ENCODE measurements around the gene STRADB.
A peak's percentile ranks its signal among the peaks of the same experiment; 100 is the strongest.

STRADB gene

GRCh38 chr2:201413552-201413951, 38.0 kb upstream of the STRADB start:
- peak overlapping the region; percentile 46 for H3K4me3 ChIP-seq (ENCODE audit: low read length)
- peak overlapping the region; percentile 32; the same call in 1 of the 2 replicates for H3K27ac ChIP-seq (ENCODE audit: low read depth, low read length)
- peak overlapping the region; percentile 62 for H3K4me2 ChIP-seq (ENCODE audit: low read length)
- H3K4me1 ChIP-seq (ENCODE audit: control insufficient read depth, low read length), result peaks cover 26% of the 10 kb centered on the region
- TF ChIP-seq CTCF (IDR thresholded peaks at IDR 0.05; ENCODE audit: low read depth, low read length, poor library complexity, severe bottlenecking) (no peak), EZH2phosphoT487 (IDR thresholded peaks at IDR 0.05; ENCODE audit: borderline replicate concordance, low read length) (no peak)
- H3K9me2 ChIP-seq (replicated peaks; ENCODE audit: control insufficient read depth, low read length), result no peaks in the 10 kb centered on the region
- H4K20me1 ChIP-seq (ENCODE audit: control insufficient read depth, insufficient read depth, low read depth, low read length), result no peaks in the 10 kb centered on the region
- no peaks in the 10 kb centered on the region for H3K27me3 ChIP-seq (ENCODE audit: control insufficient read depth, low read length)
- H3K36me3 ChIP-seq (ENCODE audit: control insufficient read depth, low read length), result no peaks in the 10 kb centered on the region
- peaks cover 18% of the 10 kb centered on the region for H3K79me2 ChIP-seq (ENCODE audit: control insufficient read depth, low read length)
- H3F3A ChIP-seq (ENCODE audit: control insufficient read depth, insufficient read depth), result no peaks in the 10 kb centered on the region
- no peaks in the 10 kb centered on the region for H3K9me3 ChIP-seq (ENCODE audit: control insufficient read depth, insufficient read depth, low read length)

GRCh38 chr2:201414099-201415023, 37.2 kb upstream of the STRADB start:
- Histone ChIP-seq H3K9me2 (replicated peaks; ENCODE audit: control insufficient read depth, low read length) (no peaks in the 10 kb centered on the region), H3F3A (ENCODE audit: control insufficient read depth, insufficient read depth) (no peaks in the 10 kb centered on the region), H3K9me3 (ENCODE audit: control insufficient read depth, insufficient read depth, low read length) (no peaks in the 10 kb centered on the region), H4K20me1 (ENCODE audit: control insufficient read depth, insufficient read depth, low read depth, low read length) (no peaks in the 10 kb centered on the region), H3K27me3 (ENCODE audit: control insufficient read depth, low read length) (no peaks in the 10 kb centered on the region), H3K4me1 (ENCODE audit: control insufficient read depth, low read length) (peaks cover 26% of the 10 kb centered on the region), H3K4me3 (ENCODE audit: low read length) (peak overlapping the region; percentile 46), H3K79me2 (ENCODE audit: control insufficient read depth, low read length) (peaks cover 18% of the 10 kb centered on the region), H3K27ac (ENCODE audit: low read depth, low read length) (peak overlapping the region; percentile 32), H3K36me3 (ENCODE audit: control insufficient read depth, low read length) (no peaks in the 10 kb centered on the region), H3K4me2 (ENCODE audit: low read length) (peak overlapping the region; percentile 62)
- no peak for TF ChIP-seq EZH2phosphoT487 (IDR thresholded peaks at IDR 0.05; ENCODE audit: borderline replicate concordance, low read length)
- no peak for TF ChIP-seq CTCF (IDR thresholded peaks at IDR 0.05; ENCODE audit: low read depth, low read length, poor library complexity, severe bottlenecking)

GRCh38 chr2:201415149-201415548, 36.4 kb upstream of the STRADB start:
- no peak overlapping the region for H3K4me3 ChIP-seq (ENCODE audit: low read length)
- H3K36me3 ChIP-seq (ENCODE audit: control insufficient read depth, low read length), result no peaks in the 10 kb centered on the region; the same call in 1 of the 2 replicates
- peaks cover 18% of the 10 kb centered on the region for H3K79me2 ChIP-seq (ENCODE audit: control insufficient read depth, low read length)
- no peaks in the 10 kb centered on the region for H3F3A ChIP-seq (ENCODE audit: control insufficient read depth, insufficient read depth)
- H4K20me1 ChIP-seq (ENCODE audit: control insufficient read depth, insufficient read depth, low read depth, low read length), result no peaks in the 10 kb centered on the region
- H3K27me3 ChIP-seq (ENCODE audit: control insufficient read depth, low read length), result no peaks in the 10 kb centered on the region
- H3K4me1 ChIP-seq (ENCODE audit: control insufficient read depth, low read length), result peaks cover 26% of the 10 kb centered on the region
- H3K9me2 ChIP-seq (replicated peaks; ENCODE audit: control insufficient read depth, low read length), result no peaks in the 10 kb centered on the region
- TF ChIP-seq EZH2phosphoT487 (IDR thresholded peaks at IDR 0.05; ENCODE audit: borderline replicate concordance, low read length) (no peak), CTCF (IDR thresholded peaks at IDR 0.05; ENCODE audit: low read depth, low read length, poor library complexity, severe bottlenecking) (no peak)
- H3K4me2 ChIP-seq (ENCODE audit: low read length), result peak overlapping the region; percentile 62
- H3K9me3 ChIP-seq (ENCODE audit: control insufficient read depth, insufficient read depth, low read length), result no peaks in the 10 kb centered on the region
- no peak overlapping the region for H3K27ac ChIP-seq (ENCODE audit: low read depth, low read length)
